GM19351 (cell line): Measurements from ENCODE around the gene KIAA0513.
A peak's percentile ranks its signal among the peaks of the same experiment; 100 is the strongest.

Source experiments
- ATAC-seq: cut with Tn5 transposase; IDR thresholded peaks from one replicate; pipeline ENCODE4 v1.9.1; 2021; ENCODE audit warnings: mild to moderate bottlenecking, moderate library complexity; ENCODE audit not compliant: unreplicated experiment

KIAA0513 gene

GRCh38 chr16:85027349-85027957 lies at the start of gene KIAA0513:
Gene KIAA0513 (plus strand): TSS chr16:85027795. CDS start chr16:85067072, 39,277 bp downstream.
- peak; percentile 80 for ATAC-seq

- ATAC-seq: no peak
These were observed 48.1 kb upstream of the KIAA0513 start for GRCh38 chr16:84979516-84979915.

- ATAC-seq: no peak
These were observed 45.2 kb upstream of the KIAA0513 start for GRCh38 chr16:84982434-84982833.

- no peak for ATAC-seq
These were observed 42.2 kb upstream of the KIAA0513 start for GRCh38 chr16:84985079-84986065.

- no peak for ATAC-seq
These were observed 41.5 kb upstream of the KIAA0513 start for GRCh38 chr16:84986102-84986501.

- ATAC-seq: no peak
These were observed 40.7 kb upstream of the KIAA0513 start for GRCh38 chr16:84986879-84987278.

- no peak for ATAC-seq
These were observed 39.1 kb upstream of the KIAA0513 start for GRCh38 chr16:84988328-84989080.

GRCh38 chr16:84989749-84990620 lies 37.6 kb upstream of the KIAA0513 start:
- ATAC-seq: no peak

- ATAC-seq: no peak
These were observed 36.8 kb upstream of the KIAA0513 start for GRCh38 chr16:84990782-84991181.

- no peak for ATAC-seq
These were observed 34.9 kb upstream of the KIAA0513 start for GRCh38 chr16:84992717-84993075.

- ATAC-seq: no peak
These were observed 33.7 kb upstream of the KIAA0513 start for GRCh38 chr16:84993926-84994325.

GRCh38 chr16:84995663-84996062 lies 31.9 kb upstream of the KIAA0513 start:
- no peak for ATAC-seq

- no peak for ATAC-seq
These were observed 31.2 kb upstream of the KIAA0513 start for GRCh38 chr16:84996365-84996764.

- ATAC-seq: no peak
These were observed 28.4 kb upstream of the KIAA0513 start for GRCh38 chr16:84999200-84999599.

- ATAC-seq: no peak
These were observed 27.6 kb upstream of the KIAA0513 start for GRCh38 chr16:84999857-85000480.

GRCh38 chr16:85002099-85002541 lies 25.5 kb upstream of the KIAA0513 start:
- no peak for ATAC-seq

- no peak for ATAC-seq
These were observed 25.0 kb upstream of the KIAA0513 start for GRCh38 chr16:85002608-85003007.

- ATAC-seq: no peak
These were observed 24.5 kb upstream of the KIAA0513 start for GRCh38 chr16:85003076-85003475.

- ATAC-seq: no peak
These were observed 23.6 kb upstream of the KIAA0513 start for GRCh38 chr16:85003725-85004586.
